Endothelial cell of umbilical vein (primary cell): ENCODE measurements around the gene HLA-DMA. TPM values are rescaled to one million over a fixed set of nuclear protein-coding genes. Genes with fewer than 3 reads are reported as not detected.

ENCODE experiments used
- BruUV-seq: library from RNA; stranded (reverse); fragments of 400-500 nt; replicated peaks from 2 replicates; lab custom pipeline; 2021; lab: Mats Ljungman, UMichigan
- CTCF ChIA-PET: fragments of 300-600, 350-600 bp; sonication (Branson Sonifier 250); formaldehyde crosslinking; loops from one replicate; lab custom pipeline; 2021; ENCODE audit warnings: antibody characterized with exemption, inconsistent platforms; lab: Charles Lee
- POLR2A ChIA-PET: fragments of 300-600, 350-600 bp; sonication (Branson Sonifier 250); formaldehyde crosslinking; loops from one replicate; lab custom pipeline; 2021; ENCODE audit warnings: antibody characterized with exemption, inconsistent platforms; lab: Charles Lee
- DNase-seq: peaks from one replicate; pipeline ENCODE4 v3.0.0-alpha.2; 2011; ENCODE audit warnings: low read depth, low spot score
- FAIRE-seq: peaks from 2 replicates; lab custom pipeline; 2011; peaks lifted over from hg19 to GRCh38; lab: Jason Lieb, UNC
- H2AFZ ChIP-seq: 2 replicates; pipeline ENCODE4 v1.6.0; 2012; ENCODE audit warnings: low read depth, low read length, control low read depth, inconsistent platforms
- H3K27ac ChIP-seq: 2 replicates; pipeline ENCODE4 v1.5.1; 2011; ENCODE audit warnings: low read depth, mild to moderate bottlenecking, control low read depth, low read length, moderate library complexity; ENCODE audit not compliant: insufficient read depth
- H3K27me3 ChIP-seq, 2 experiments: 2 replicates each; pipeline versions ENCODE4 v1.6.0 to v1.6.1; 2011; ENCODE audit warnings: low read length in 2 of 2, mixed read lengths in 1 of 2; ENCODE audit not compliant: control insufficient read depth in 2 of 2, insufficient read depth in 2 of 2
- H3K36me3 ChIP-seq, 2 experiments: 2 replicates in 1 of 2; 3 replicates in 1 of 2; pipeline ENCODE4 v1.5.1; 2011; ENCODE audit warnings: low read length in 2 of 2, mild to moderate bottlenecking in 1 of 2, moderate library complexity in 1 of 2; ENCODE audit not compliant: control insufficient read depth in 2 of 2, insufficient read depth in 2 of 2; ENCODE audit errors: extremely low read depth in 1 of 2
- H3K4me1 ChIP-seq: 3 replicates; pipeline ENCODE4 v1.5.1; 2011; ENCODE audit warnings: mild to moderate bottlenecking, low read length; ENCODE audit not compliant: control insufficient read depth, insufficient read depth; ENCODE audit errors: extremely low read depth
- H3K4me2 ChIP-seq: 2 replicates; pipeline ENCODE4 v1.6.1; 2011; ENCODE audit warnings: low read length, control low read depth, mixed read lengths; ENCODE audit not compliant: insufficient read depth
- H3K4me3 ChIP-seq, 3 experiments: fragments of 200-600 bp in 1 of 3; sonication (generic), shearing (Covaris generic) in 1 of 3; replicated peaks in 1 of 3; 2 replicates each; pipeline ENCODE4 v1.5.1; 2011 to 2016; ENCODE audit warnings: control low read depth in 3 of 3, low read length in 3 of 3, mild to moderate bottlenecking in 2 of 3, inconsistent platforms in 1 of 3, low read depth in 1 of 3, moderate library complexity in 1 of 3; ENCODE audit not compliant: insufficient read depth in 1 of 3
- H3K79me2 ChIP-seq: 2 replicates; pipeline ENCODE4 v1.6.0; 2012; ENCODE audit warnings: low read length, inconsistent platforms; ENCODE audit not compliant: control insufficient read depth, insufficient read depth
- H3K9ac ChIP-seq: replicated peaks from 2 replicates; pipeline ENCODE3; 2011; ENCODE audit warnings: low read length, control low read depth; ENCODE audit not compliant: insufficient read depth; ENCODE audit errors: extremely low read depth
- H3K9me1 ChIP-seq: replicated peaks from 3 replicates; pipeline ENCODE4 v1.6.0; 2011; ENCODE audit warnings: mild to moderate bottlenecking, low read length; ENCODE audit not compliant: control insufficient read depth, insufficient read depth; ENCODE audit errors: extremely low read depth
- H3K9me3 ChIP-seq: replicated peaks from 2 replicates; pipeline ENCODE4 v1.5.1; 2012; ENCODE audit warnings: low read length, inconsistent platforms; ENCODE audit not compliant: control insufficient read depth, insufficient read depth
- H4K20me1 ChIP-seq: replicated peaks from 2 replicates; pipeline ENCODE3; 2011; ENCODE audit warnings: mild to moderate bottlenecking, low read length; ENCODE audit not compliant: control insufficient read depth, insufficient read depth; ENCODE audit errors: extremely low read depth
- CTCF ChIP-seq, 2 donors: IDR thresholded peaks; 1 replicate in 1 of 2; 2 replicates in 1 of 2; pipeline ENCODE4 v1.5.1; 2011; ENCODE audit warnings: low read length in 2 of 2, mild to moderate bottlenecking in 2 of 2, moderate library complexity in 2 of 2, control low read depth in 1 of 2, inconsistent platforms in 1 of 2, low read depth in 1 of 2; ENCODE audit not compliant: insufficient read depth in 1 of 2; ENCODE audit errors: extremely low read depth in 1 of 2
- EZH2 ChIP-seq: IDR thresholded peaks from 2 replicates; pipeline ENCODE4 v1.6.1; 2012; ENCODE audit warnings: borderline replicate concordance, low read depth, mild to moderate bottlenecking, moderate library complexity, low read length, inconsistent platforms; ENCODE audit not compliant: severe bottlenecking
- FOS ChIP-seq: IDR thresholded peaks from 2 replicates; pipeline ENCODE4 v1.6.1; 2011; ENCODE audit warnings: mild to moderate bottlenecking, low read length, moderate library complexity, borderline replicate concordance; ENCODE audit not compliant: insufficient read depth
- GATA2 ChIP-seq: IDR thresholded peaks from 2 replicates; pipeline ENCODE4 v1.7.0; 2011; ENCODE audit warnings: low read depth, mild to moderate bottlenecking, moderate library complexity, mixed read lengths, low read length; ENCODE audit not compliant: insufficient read length, insufficient read depth
- JUN ChIP-seq: IDR thresholded peaks from 2 replicates; pipeline ENCODE4 v1.6.1; 2011; ENCODE audit warnings: borderline replicate concordance, low read depth; ENCODE audit not compliant: insufficient read length, insufficient read depth
- MYC ChIP-seq: IDR thresholded peaks from one replicate; pipeline ENCODE4 v1.6.1; 2011; ENCODE audit warnings: mild to moderate bottlenecking, low read depth, low read length
- POLR2A ChIP-seq: IDR thresholded peaks from 2 replicates; pipeline ENCODE4 v1.6.1; 2012; ENCODE audit warnings: low read depth, mild to moderate bottlenecking, control low read depth, low read length
- POLR2AphosphoS5 ChIP-seq: IDR thresholded peaks from 2 replicates; pipeline ENCODE4 v1.6.1; 2012; ENCODE audit warnings: low read depth, mild to moderate bottlenecking, control low read depth, low read length, moderate library complexity; ENCODE audit not compliant: insufficient read depth
- dilution Hi-C: fragments of 300-500 bp; cut with MboI; formaldehyde crosslinking; loops from one replicate; pipeline ENCODE4 v1.15.0; 2019; ENCODE audit warnings: low sequenced_read_pairs; ENCODE audit not compliant: extremely low pct_ligation_motif_present
- intact Hi-C: fragments of 100-400 bp; cut with micrococcal nuclease; formaldehyde crosslinking; loops from one replicate; pipeline ENCODE4 v1.10.0; 2022
- polyA plus RNA-seq, 4 experiments: library from polyadenylated mRNA; depleted of rRNA in 3 of 4; stranded (reverse) in 3 of 4; unstranded in 1 of 4; fragments of >200 nt; gene quantifications; 2 replicates each; pipeline versions ENCODE4 v1.2.1 to v1.2.3, GENCODE V29; 2011 to 2012; ENCODE audit warnings: missing spikeins in 1 of 4
- total RNA-seq: library from RNA; stranded (reverse); gene quantifications from 2 replicates; pipeline ENCODE4 v1.2.3, GENCODE V29; 2021
- TF ChIP-seq, protein P1 (sequence below): IDR thresholded peaks from 2 replicates; pipeline ENCODE4 v1.6.1; 2011; ENCODE audit not compliant: insufficient read depth, insufficient read length

Gene HLA-DMA
- total and polyA plus RNA-seq, 2 donors (not counting 3 experiments of a cell fraction or from before 2014, with no cell fraction given): 1.2 to 7.7 TPM

DNA sequence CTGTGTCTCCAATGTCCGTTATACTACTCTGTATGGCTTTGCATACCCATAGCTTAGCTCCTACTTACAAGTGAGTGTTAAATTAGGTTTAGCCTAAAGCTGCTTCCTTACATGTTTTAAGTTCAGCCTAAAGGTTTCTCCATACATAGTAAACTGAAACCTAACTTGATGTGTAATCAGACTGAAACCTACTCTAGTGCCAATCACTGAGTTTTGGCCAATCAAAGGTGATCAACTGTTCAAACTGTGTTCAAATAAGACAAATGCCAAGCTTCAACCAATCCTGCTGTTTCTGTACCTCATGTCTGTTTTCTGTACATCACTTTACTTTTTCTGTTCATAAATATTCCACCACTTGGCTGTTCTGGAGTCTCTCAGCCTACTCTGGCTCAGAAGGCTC, 36.5 kb upstream of the HLA-DMA start:
- Histone ChIP-seq H4K20me1 (no peaks in the 10 kb centered on the region), H3K27me3 (peaks cover 0 to 17% of the 10 kb centered on the region in 2 experiments), H3K4me3 (no peak overlapping the region), H3K9me3 (no peaks in the 10 kb centered on the region), H3K4me1 (peaks cover 11% of the 10 kb centered on the region), H3K36me3 (no peaks in the 10 kb centered on the region), H2AFZ (no peak overlapping the region), H3K9ac (no peak overlapping the region), H3K9me1 (no peaks in the 10 kb centered on the region), H3K27ac (no peak overlapping the region), H3K79me2 (no peaks in the 10 kb centered on the region), H3K4me2 (no peak overlapping the region)
- ChIA-PET CTCF (interaction anchor here (0.9 to 12.6 kb wide), 8 partner anchors 34 to 259 kb away, joined by 3 to 580 read pairs (median 4); no protein-coding TSS in a partner anchor), POLR2A (interaction anchor here (1.3 kb wide), 1 partner anchor 17 kb away, joined by 4 read pairs; no protein-coding TSS in a partner anchor)
- no peak for TF ChIP-seq GATA2
- no peak for TF ChIP-seq FOS
- TF ChIP-seq JUN: no peak
- no peak for TF ChIP-seq POLR2A
- no peak for TF ChIP-seq MYC
- TF ChIP-seq, protein P1, sequence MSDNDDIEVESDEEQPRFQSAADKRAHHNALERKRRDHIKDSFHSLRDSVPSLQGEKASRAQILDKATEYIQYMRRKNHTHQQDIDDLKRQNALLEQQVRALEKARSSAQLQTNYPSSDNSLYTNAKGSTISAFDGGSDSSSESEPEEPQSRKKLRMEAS: no peak
- TF ChIP-seq CTCF (IDR thresholded peaks at IDR 0.05; ENCODE audit: extremely low read depth in 1 of 2, insufficient read depth in 1 of 2, low read depth in 1 of 2, low read length in 2 of 2): no peak
- TF ChIP-seq POLR2AphosphoS5: no peak
- TF ChIP-seq EZH2: no peak
- no peak for FAIRE-seq
- dilution Hi-C loops: no loop called here
- intact Hi-C loops: no loop called here
- DNase-seq: no peak
- no TSS peak for BruUV-seq
